Activated CD4-positive, CD25-positive, alpha-beta regulatory T cell treated with anti-CD3 and anti-CD28 coated beads, Interleukin-2, amount 50 U/mL, for 72 hours (primary cell): ENCODE results near the gene DUOXA1.
"Not testable (repeated sequence)": the region's sequence is repeated elsewhere in the genome, so short reads cannot be mapped to it uniquely, and the experiment has no call there.

Source experiments
- DNase-seq: peaks from one replicate; pipeline ENCODE4 v3.0.0; 2021

DUOXA1 gene

DNA sequence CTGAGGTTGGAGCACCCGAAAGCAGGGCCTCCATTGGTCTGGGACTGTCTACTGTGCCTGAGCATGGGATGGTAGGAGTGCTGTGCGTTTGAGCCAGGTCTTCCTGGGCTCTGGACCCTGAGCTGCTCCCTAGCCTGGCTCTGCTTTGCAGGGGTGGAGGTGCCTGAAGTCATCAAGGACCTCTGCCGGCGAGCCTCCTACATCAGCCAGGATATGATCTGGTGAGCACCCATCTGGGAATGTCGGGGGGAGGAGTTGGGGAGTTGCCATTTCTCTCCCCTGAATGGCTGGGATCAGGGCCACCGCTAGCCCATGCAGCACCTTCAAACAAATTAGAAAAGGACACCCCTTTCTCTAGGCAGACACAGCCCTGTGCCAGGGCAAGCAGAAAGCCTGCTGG lies 20.8 kb upstream of the DUOXA1 start:
- DNase-seq: no peak

DNA sequence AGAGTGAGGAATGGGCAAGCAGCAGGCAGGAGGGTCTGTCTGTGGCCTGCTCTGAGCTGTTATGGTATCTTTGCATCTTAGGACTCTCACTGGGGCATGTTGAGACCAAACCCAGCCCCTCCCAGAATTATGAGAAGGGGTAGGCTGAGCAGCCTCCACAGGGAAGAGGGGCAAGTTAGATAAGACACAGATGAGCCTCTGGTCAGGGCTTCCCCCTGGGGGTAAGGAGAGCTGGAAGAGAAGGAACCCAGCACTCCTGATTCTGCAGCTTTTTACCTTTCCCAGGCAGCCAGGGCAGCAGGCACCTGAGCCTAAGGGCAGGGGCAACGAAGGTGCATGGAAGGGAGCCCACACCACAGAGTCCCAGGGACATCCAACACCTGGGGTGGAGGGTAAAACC lies 19.4 kb upstream of the DUOXA1 start:
- DNase-seq: no peak

DNA sequence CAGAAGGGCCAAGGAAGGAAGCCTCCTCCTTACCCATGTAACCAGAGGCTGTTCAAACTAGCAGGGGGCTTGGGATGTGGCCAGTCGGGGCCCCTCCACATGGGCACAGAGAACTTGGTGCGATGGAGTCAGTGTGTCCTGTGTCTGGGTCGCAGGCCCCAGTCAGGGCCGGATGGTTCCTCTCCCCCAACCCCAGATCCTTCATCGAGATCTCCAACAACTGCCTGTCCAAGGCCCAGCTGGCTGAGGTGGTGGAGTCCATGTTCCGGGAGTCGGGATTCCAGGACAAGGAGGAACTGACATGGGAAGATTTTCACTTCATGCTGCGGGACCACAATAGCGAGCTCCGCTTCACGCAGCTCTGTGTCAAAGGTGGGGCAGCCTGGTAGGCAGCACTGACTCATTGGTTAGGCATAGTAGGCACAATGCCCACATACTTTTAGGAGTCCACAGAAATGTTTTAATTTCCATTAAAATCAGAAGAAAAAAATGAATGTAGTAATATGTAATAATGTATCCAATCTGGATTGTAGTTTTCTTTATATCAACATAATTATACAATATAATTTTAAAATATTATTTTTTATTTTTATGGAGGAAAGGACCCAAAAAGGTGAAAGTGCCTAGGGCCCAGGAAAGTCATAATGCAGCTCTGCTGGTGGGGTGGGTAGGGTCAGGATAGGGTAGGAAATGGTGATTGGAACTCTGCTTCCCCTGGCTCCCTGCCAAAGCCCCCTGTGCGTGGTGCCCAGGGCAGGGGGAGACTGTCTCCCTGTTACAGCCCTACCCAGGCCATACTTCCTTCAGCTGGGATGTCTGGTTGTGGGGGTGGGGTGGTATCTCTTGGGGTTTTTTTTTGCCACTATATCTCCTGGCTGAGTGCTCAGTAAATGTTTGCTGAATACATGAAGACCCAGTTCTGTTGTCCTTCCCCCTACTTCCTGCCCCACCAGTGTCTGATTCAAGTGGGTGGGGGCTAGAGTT lies 18.7 kb upstream of the DUOXA1 start:
- no peak for DNase-seq

- no peak for DNase-seq
Measured at GRCh38 chr15:45147606-45148005, 17.9 kb upstream of the DUOXA1 start.

- DNase-seq: no peak
Measured at GRCh38 chr15:45146405-45146804, 16.7 kb upstream of the DUOXA1 start.

DNA sequence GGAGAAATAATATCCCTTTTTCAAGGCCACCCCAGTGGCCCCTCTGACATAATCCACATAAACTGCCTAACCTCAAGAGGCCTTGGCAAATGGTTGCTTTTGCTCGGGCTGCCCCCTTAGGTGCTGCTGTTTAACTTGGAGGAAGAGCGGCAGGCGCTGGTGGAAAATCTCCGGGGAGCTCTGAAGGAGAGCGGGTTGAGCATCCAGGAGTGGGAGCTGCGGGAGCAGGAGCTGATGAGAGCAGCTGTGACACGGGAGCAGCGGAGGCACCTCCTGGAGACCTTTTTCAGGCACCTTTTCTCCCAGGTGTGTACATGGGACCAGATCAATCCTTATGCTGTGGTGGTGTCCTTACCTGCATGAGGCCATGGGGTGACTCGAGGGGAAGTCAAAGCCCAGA lies 15.1 kb upstream of the DUOXA1 start:
- DNase-seq: no peak

- DNase-seq: no peak
Measured at GRCh38 chr15:45143946-45144345, 14.3 kb upstream of the DUOXA1 start.

GRCh38 chr15:45143056-45143455 lies 13.4 kb upstream of the DUOXA1 start:
- DNase-seq: no peak

- no peak for DNase-seq
Measured at GRCh38 chr15:45141386-45141785, 11.7 kb upstream of the DUOXA1 start.

- DNase-seq: no peak
Measured at GRCh38 chr15:45140557-45141250, 11.0 kb upstream of the DUOXA1 start.

GRCh38 chr15:45139770-45140169 lies 10.1 kb upstream of the DUOXA1 start:
- DNase-seq: no peak

DNA sequence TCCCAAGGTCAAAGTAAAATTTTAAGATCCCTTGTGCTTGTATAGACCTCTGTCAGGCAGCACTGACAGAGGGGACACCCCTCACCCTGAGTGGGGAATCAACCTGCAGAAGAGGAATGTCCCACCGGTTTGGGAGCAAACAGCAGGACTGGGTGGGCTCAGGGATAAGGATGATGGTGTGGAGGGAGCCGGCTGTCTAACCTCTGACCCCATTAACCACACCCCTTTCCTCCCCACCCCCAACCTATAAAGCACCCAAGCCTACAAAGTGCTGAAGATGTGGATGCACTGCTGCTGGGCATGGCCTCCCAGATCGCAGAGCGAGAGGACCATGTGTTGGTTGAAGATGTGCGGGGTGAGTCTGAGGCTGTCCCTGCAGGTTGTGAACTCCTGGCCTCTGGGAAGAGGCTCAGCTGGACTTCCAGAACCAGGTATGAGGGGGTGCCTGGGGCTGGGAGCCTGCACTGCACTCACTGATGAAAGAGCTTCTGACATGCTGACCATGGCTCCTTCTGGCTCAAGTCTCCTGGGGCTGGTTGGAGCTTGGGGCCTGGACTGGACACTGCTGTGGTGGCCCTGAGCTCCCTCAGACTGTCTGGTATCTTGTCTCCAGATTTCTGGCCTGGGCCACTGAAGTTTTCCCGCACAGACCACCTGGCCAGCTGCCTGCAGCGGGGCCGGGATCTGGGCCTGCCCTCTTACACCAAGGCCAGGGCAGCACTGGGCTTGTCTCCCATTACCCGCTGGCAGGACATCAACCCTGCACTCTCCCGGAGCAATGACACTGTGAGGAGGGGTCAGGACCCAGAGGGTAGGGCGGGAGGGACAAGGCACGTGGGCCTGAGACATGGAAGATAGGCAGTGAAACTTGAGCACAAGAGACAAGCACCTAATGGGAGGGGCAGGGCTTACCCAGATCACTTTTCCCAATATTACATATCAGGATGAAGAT lies 9.4 kb upstream of the DUOXA1 start:
- no peak for DNase-seq

DNA sequence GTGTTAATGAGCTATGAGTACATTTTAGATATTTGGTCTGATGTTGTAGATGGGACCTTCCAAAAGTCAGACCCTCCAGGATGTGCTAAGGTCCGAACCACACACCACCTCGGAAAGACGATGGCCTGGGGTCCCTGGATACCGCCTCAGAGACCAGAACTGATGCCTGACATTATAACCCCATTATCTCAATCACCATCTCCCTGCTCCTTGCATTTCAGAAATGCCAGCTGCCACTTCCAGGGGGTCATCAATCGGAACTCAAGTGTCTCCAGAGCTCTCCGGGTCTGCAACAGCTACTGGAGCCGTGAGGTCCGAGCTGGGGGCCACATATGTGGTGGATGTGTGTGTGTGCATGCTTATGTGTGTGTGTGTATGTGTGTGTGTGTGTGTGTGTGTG lies 8.0 kb upstream of the DUOXA1 start:
- DNase-seq: no peak

DNA sequence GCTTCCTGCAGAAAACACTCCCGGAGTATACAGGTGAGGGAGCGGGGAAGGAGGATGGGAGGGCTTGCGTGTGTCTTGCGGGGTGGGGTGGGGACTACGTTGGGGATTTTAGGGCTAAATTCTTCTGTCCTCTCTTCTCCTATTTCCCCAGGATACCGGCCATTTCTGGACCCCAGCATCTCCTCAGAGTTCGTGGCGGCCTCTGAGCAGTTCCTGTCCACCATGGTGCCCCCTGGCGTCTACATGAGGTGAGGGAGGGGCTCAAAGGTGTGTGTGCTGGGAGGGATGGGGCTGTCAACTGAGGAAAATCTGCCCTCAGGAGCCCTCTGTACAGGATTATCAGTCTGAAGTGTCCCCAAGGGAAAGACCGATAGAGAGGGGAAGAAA lies 6.7 kb upstream of the DUOXA1 start:
- DNase-seq: no peak

DNA sequence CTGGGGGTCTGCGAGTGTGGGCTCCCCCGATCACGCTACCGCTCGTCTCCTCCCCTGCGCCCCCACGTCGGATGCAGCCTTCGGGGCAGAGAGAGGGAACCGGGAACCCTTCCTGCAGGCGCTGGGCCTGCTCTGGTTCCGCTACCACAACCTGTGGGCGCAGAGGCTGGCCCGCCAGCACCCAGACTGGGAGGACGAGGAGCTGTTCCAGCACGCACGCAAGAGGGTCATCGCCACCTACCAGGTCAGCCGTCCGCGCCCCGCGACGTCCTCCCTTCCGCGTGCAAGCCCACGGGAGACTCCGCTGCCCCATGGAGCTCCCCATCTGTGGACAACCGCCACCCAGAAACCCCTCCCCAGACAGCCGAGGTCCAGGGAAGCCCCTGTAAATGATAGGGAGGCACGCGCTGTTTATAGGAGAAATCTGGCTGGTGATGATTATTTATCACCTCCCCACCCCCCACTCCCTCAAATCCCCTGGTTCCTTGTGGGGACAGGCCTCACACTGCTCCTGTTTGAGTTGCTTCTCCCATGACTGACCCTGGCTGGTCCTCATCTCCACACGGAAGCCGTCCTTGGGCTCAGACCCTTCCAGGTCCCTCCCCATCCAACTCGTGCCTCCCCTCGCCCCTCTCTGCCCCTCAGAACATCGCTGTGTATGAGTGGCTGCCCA lies 6.2 kb upstream of the DUOXA1 start:
- DNase-seq: not testable (repeated sequence)

GRCh38 chr15:45134682-45135604 lies 5.3 kb upstream of the DUOXA1 start:
- DNase-seq: no peak

DNA sequence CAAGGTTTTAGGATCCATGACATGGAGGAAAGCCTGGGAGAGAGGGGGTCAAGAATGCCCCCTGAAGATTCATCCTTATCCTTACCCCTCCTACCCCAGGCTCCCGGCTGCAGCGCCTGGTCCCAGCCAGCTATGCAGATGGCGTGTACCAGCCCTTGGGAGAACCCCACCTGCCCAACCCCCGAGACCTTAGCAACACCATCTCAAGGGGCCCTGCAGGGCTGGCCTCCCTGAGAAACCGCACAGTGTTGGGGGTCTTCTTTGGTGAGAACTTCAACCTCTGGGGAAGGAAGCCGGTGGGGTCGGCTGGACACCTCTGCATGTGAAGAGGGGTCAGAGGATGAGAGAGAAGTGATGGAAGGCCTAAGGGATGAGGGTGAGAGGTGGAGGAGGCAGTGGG lies 4.4 kb upstream of the DUOXA1 start:
- no peak for DNase-seq

DNA sequence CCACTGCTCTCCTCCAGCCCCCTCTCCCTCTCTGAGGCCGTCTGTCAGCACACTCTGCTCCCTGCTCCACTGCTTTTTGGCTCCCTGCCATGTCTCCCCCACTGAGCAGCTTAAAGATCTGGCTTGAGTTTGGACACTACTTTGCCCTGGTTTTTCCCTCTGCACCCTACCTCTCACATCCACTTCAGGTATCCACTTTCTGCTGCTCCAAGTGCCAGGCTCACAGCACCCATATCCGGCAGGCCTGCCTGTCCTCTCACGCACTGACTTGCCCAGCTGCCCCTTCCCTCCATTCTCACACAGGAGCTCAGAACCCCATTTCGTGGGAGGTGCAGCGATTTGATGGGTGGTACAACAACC lies 3.9 kb upstream of the DUOXA1 start:
- no peak for DNase-seq

GRCh38 chr15:45132844-45133560 lies 3.3 kb upstream of the DUOXA1 start:
- DNase-seq: no peak

GRCh38 chr15:45131510-45131909 lies 1.8 kb upstream of the DUOXA1 start:
- no peak for DNase-seq
